Activated CD8-positive, alpha-beta memory T cell treated with anti-CD3 and anti-CD28 coated beads, Interleukin-2, amount 50 U/mL, for 24 hours (primary cell): ENCODE measurements around the gene ST7L.
A peak's percentile ranks its signal among the peaks of the same experiment; 100 is the strongest.
"Not testable (repeated sequence)": the region's sequence is repeated elsewhere in the genome, so short reads cannot be mapped to it uniquely, and the experiment has no call there.

ENCODE experiments used
- DNase-seq: peaks from one replicate; pipeline ENCODE4 v3.0.0-alpha.2; 2020; ENCODE audit errors: extremely low read depth

Gene ST7L, protein sequence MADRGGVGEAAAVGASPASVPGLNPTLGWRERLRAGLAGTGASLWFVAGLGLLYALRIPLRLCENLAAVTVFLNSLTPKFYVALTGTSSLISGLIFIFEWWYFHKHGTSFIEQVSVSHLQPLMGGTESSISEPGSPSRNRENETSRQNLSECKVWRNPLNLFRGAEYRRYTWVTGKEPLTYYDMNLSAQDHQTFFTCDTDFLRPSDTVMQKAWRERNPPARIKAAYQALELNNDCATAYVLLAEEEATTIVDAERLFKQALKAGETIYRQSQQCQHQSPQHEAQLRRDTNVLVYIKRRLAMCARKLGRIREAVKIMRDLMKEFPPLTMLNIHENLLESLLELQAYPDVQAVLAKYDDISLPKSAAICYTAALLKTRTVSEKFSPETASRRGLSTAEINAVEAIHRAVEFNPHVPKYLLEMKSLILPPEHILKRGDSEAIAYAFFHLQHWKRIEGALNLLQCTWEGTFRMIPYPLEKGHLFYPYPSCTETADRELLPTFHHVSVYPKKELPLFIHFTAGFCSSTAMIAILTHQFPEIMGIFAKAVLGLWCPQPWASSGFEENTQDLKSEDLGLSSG

DNA sequence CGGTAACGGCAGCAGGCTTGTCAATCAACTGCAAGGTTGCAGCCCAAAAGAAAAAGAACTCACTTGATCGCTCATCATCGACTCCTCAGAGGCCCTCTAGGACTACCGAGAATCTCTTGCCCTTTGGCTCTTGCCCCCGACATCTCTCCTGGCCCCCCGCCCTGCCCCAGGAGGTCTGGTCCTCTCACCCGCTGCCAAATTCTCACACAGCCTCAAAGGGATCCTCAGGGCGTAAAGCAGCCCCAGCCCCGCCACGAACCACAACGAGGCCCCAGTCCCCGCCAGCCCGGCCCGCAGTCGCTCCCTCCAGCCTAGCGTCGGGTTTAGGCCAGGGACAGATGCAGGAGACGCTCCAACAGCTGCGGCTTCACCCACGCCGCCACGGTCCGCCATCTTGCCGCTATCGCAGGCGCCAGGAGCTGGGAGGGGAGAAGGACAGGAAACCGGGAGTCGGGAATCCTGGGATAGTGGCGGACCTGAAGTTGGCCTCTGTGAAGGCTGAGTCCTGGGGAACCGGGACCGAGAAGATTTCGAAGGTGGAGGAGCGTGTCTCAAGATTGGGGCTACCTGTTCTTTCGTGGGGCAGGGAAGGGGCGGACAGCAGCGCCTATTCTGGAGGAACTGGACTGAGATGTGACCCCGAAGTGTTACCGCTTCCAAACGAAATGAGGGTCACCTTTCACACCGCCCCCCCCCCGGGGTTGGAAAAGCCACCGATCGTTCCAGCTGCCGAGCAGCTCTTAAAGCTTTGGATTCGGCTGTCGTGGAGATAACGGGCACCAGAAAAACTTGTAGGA is at the start of gene ST7L:
Gene ST7L (minus strand): TSS at position 421 of the 797 bp plus-strand sequence. CDS start 28 bp downstream, at position 393.
- DNase-seq = no peak

DNA sequence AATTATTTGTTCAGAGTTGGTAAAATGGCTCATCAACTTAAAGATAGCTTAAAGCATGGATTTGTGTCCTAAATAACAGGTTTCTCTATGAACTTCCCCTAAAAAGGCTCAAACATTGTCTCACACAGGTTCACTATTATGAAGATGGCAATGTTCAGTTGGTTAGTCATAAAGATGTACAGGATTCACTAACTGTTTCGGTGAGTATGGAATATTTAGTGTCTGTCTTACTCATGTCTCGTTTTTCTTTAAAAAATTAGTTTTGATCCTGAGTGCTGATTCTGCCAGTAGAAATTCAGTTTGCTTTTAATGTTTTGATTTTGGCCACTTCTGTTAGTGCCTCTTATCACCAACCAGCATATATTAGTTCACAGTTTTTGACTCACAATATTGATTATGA is 48.0 kb upstream of the ST7L start:
- no peak for DNase-seq

DNA sequence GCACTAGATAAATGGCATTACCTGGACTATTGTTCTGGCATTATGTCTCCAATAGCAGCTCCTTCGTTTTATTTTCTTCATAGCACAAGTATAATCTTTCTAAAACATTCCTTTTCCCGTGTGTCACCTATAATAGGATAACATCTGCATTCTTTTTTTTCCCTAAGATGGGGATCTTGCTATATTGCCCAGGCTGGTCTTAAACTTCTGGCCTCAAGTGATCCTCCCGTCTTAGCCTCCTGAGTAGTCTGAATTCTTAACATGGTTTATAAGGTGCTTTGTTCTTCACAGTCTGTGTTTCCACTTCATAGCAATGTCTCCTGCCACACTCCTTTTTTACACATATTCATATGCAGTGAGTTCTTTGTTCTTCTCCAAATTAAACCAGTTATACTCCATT is 46.9 kb upstream of the ST7L start:
- no peak for DNase-seq

GRCh38 chr1:112651205-112651604 is 32.3 kb upstream of the ST7L start:
- no peak for DNase-seq

GRCh38 chr1:112646225-112646624 is 27.3 kb upstream of the ST7L start:
- DNase-seq = no peak

- no peak for DNase-seq
Observed at GRCh38 chr1:112643080-112643479, 24.1 kb upstream of the ST7L start.

DNA sequence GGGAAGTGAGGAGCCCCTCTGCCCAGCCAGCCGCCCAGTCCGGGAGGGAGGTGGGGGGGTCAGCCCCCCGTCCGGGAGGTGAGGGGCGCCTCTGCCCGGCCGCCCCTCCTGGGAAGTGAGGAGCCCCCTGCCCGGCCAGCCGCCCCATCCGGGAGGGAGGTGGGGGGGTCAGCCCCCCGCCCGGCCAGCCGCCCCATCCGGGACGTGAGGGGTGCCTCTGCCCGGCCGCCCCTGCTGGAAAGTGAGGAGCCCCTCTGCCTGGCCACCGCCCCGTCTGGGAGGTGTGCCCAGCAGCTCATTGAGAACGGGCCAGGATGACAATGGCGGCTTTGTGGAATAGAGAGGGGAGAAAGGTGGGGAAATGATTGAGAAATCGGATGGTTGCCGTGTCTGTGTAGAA is 21.5 kb upstream of the ST7L start:
- DNase-seq = not testable (repeated sequence)

DNA sequence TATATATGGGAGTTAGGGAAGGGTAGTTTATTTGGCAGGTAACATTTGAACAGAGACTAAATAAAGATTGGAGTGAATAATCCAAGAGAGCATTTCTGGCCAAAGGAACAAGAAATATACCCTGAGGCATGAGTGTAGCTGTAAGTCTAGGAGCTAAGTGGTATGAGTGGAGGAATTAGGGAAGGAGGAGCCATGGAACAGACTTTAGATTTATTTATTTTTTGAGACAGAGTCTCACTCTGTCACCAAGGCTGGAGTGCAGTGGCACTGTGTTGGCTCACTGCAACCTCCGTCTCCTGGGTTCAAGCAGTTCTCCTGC is 19.1 kb upstream of the ST7L start:
- no peak for DNase-seq

- DNase-seq = no peak
Observed at GRCh38 chr1:112637254-112638109, 18.5 kb upstream of the ST7L start.

DNA sequence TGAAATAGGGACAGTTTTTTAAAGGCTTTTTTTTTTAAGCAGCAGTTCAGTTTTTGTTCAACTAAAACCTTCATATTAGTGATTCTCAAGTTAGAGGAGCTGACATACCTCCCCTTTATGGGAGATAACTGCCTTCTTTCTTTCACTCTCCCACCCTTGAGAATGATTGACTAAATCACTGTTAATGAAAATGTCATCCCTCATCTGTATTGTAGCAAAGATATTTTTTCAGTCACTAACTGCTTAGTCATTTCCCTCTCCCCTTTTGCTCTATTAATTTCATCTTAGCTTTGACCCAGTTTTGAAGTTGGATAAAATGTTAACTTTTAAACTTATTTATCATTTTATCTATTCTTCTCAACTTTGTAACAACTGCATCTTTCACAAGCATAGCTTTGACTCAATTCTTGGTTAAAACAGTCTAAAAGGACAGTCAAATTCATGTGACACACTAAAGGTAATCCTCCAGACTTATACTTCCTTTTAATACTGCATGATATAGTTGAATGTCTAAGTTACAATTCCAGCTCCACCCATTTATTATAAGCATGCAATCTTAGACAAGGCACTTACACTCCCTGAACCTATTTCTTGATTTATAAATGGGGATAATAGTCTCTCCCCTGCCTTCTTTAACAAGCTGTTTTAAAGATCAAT is 17.8 kb upstream of the ST7L start:
- DNase-seq = no peak

- DNase-seq = no peak
Observed at GRCh38 chr1:112636056-112636455, 17.1 kb upstream of the ST7L start.

GRCh38 chr1:112634367-112634766 is 15.4 kb upstream of the ST7L start:
- DNase-seq = no peak

DNA sequence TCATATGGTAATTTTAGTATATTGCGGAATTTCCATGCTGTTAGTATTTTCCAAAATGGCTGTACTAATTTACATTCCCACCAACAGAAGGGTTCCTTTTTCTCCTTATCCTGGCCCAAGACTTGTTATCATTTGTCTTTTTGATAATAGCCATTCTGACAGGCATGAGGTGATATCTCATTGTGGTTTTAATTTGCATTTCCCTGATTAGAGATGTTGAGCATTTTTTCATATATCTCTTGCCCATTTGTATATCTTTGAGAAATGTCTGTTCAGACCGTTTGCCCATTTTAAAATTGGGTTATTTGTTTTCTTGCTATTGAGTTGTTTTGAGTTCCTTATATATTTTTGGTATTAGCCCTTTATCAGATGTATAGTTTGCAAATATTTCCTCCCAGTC is 14.7 kb upstream of the ST7L start:
- DNase-seq = no peak

GRCh38 chr1:112629256-112629655 is 10.3 kb upstream of the ST7L start:
- DNase-seq = no peak

- no peak for DNase-seq
Observed at GRCh38 chr1:112628516-112628915, 9.6 kb upstream of the ST7L start.

- no peak for DNase-seq
Observed at GRCh38 chr1:112626887-112627286, 7.9 kb upstream of the ST7L start.

GRCh38 chr1:112626193-112626592 is 7.3 kb upstream of the ST7L start:
- DNase-seq = no peak

GRCh38 chr1:112625696-112626095 is 6.8 kb upstream of the ST7L start:
- DNase-seq = no peak

DNA sequence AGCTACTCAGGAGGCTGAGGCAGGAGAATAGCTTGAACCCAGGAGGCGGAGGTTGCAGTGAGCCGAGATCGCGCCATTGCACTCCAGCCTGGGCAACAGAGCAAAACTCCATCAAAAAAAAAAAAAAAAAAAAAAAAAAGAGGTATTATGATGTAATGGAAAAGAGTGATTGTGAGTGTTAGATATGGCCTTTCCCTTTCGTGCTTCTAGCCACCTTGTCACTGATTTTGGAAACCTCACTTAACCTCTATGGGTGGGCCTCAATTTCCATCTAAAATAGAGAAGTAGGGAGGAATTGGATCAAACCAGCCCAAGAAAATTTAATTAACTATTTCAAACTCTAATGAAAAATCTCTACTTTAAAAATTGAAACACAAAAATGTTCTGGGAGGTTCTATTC is 5.6 kb upstream of the ST7L start:
- not testable (repeated sequence) for DNase-seq

GRCh38 chr1:112620377-112620695 is 1.4 kb upstream of the ST7L start:
- no peak for DNase-seq

DNA sequence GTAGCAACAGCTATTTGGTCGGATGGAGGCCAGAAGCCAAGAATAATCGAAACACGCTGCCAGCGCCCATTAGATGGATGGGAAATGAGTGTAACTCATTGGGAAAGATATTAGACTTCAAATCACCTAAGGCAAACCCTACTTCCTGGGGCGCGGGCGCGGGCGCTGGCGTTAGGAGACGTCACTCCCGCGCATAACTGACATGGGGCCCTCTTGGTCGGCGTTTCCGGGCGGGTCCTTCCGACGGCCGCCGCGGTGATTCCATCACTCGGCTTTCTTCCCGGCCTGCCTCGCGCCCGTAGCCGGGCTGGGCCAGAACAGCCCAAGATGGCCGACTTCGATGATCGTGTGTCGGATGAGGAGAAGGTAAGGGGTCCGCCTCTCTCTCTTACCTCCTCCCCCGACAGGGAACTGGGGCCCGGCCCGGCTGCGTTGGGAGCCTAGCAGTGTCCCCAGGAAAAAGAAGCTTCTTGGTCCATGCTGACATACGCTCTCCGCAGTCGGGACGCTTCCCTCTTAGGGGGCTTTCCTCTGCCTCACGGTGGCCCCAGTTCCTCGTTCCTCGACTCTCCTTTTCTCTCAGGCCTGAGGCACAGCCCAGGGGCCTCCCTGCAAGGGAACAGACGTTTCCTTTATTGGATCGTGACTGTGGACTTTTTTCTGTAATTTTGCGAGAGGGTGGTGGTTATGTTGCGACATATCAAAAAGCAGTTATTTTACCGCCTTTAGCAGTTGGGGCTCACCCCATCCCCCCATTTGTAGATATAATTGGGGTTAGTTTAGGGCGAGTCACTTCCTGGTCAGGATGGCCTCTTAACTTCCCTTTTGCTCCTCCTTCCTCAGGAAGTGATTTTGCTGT is 806 bp upstream of the ST7L start, which contains the start of gene CAPZA1:
Gene CAPZA1 (plus strand): TSS at position 315 of the 859 bp plus-strand sequence. CDS start 13 bp downstream, at position 328.
- DNase-seq = peak; percentile 72
